Activated CD4-positive, alpha-beta memory T cell treated with anti-CD3 and anti-CD28 coated beads, Interleukin-2, amount 10 ng/mL, durations not matched to agents 7 days and 5 days (primary cell): ENCODE results near the gene ZDHHC8. TPM values are rescaled to one million over a fixed set of nuclear protein-coding genes. Genes with fewer than 3 reads are reported as not detected.

Source experiments
- CTCF ChIA-PET: fragments of 350-600 bp; sonication (Branson Sonifier 250); formaldehyde crosslinking; loops from one replicate; lab custom pipeline; 2021; ENCODE audit warnings: antibody characterized with exemption, inconsistent platforms; lab: Charles Lee
- POLR2A ChIA-PET: fragments of 350-600 bp; sonication (Branson Sonifier 250); formaldehyde crosslinking; loops from one replicate; lab custom pipeline; 2021; ENCODE audit warnings: antibody characterized with exemption; lab: Charles Lee
- DNase-seq: peaks from one replicate; pipeline ENCODE4 v3.0.0-alpha.2; 2020
- H3K27ac Mint-ChIP-seq: one replicate; pipeline ENCODE4 v1.8.0; 2021; ENCODE audit warnings: mild to moderate bottlenecking, mixed read lengths
- H3K27me3 Mint-ChIP-seq: one replicate; pipeline ENCODE4 v1.8.0; 2021; ENCODE audit warnings: mixed read lengths
- H3K36me3 Mint-ChIP-seq: one replicate; pipeline ENCODE4 v1.8.0; 2021; ENCODE audit warnings: low read depth, mixed read lengths
- H3K4me1 Mint-ChIP-seq: one replicate; pipeline ENCODE4 v1.8.0; 2021; ENCODE audit warnings: mixed read lengths
- H3K4me3 Mint-ChIP-seq: one replicate; pipeline ENCODE4 v1.8.0; 2021; ENCODE audit warnings: mild to moderate bottlenecking, mixed read lengths
- H3K9me3 Mint-ChIP-seq: one replicate; pipeline ENCODE4 v1.8.0; 2021; ENCODE audit warnings: mixed read lengths
- total RNA-seq, 2 experiments: library from RNA; stranded (reverse); gene quantifications; one replicate each; pipeline ENCODE4 v1.2.3, GENCODE V29; 2021

The ZDHHC8 gene
- total RNA-seq, 2 experiments from 2014 or later, result 44.2 to 48.3 TPM

DNA sequence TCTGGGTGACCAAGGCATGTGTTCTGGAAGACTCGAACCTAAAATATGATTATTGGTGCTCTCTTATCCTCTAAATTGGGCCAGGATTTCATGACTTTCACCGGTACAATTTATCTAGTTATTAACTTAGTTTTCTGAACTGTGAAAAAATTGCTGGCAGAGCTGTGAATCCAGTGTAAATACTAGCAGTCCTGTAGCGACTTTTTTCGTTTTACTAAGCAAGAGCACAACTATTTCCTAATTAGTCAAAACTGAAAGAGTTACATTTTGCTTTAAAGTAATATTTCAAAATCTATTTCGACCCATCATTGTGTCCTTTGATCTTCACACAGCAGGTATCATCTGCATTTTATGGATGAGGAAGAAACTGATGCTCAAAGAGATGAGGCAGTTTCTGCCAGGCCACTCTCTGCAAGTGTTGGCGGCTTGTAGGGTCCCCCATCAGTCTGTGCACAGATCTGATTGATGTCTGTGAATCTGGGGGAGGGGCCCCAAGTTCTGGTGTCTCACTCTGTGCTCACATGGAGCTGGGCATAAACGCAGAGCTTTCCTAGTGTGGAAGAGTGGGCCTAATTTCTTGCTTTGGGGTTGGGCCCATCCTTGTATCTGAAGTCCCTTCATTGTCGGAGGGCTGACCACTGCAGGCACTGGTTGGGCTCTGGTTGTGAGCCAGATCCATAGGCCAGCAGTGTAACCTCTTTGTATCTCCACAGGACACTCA is 13.1 kb upstream of the ZDHHC8 start:
- Mint-ChIP-seq H3K36me3 (peaks cover 62% of the 10 kb centered on the region), H3K9me3 (no peaks in the 10 kb centered on the region), H3K27ac (peak overlapping the region; percentile 81)

GRCh38 chr22:20121856-20122415 is 9.7 kb upstream of the ZDHHC8 start:
- H3K4me1 Mint-ChIP-seq, result peaks cover 37% of the 10 kb centered on the region
- H3K4me3 Mint-ChIP-seq, result no peak overlapping the region
- DNase-seq, result no peak
- no peaks in the 10 kb centered on the region for H3K9me3 Mint-ChIP-seq
- CTCF ChIA-PET, result interaction anchor here (0.5 kb wide), 1 partner anchor 92 kb away, joined by 4 read pairs; no protein-coding TSS in a partner anchor
- H3K36me3 Mint-ChIP-seq, result peaks cover 67% of the 10 kb centered on the region
- no peaks in the 10 kb centered on the region for H3K27me3 Mint-ChIP-seq
- H3K27ac Mint-ChIP-seq, result no peak overlapping the region
- POLR2A ChIA-PET, result interaction anchor here (1.5 kb wide), 1 partner anchor 9 kb away, joined by 3 read pairs; no protein-coding TSS in a partner anchor

More for the DNA sequence above, 13.1 kb upstream of the ZDHHC8 start:
- ChIA-PET CTCF (interaction anchor here (0.7 to 2.2 kb wide), 3 partner anchors 11 to 18 kb away, joined by 3 to 11 read pairs (median 8); no protein-coding TSS in a partner anchor), POLR2A (interaction anchor here (1.1 to 5.5 kb wide), 9 partner anchors 10 to 391 kb away, joined by 3 to 56 read pairs (median 19); partner anchors contain the start of genes TANGO2 and ZDHHC8)
- H3K27me3 Mint-ChIP-seq, result no peaks in the 10 kb centered on the region
- peak overlapping the region; percentile 86 for H3K4me3 Mint-ChIP-seq
- H3K4me1 Mint-ChIP-seq, result peaks cover 54% of the 10 kb centered on the region
- DNase-seq, result no peak

DNA sequence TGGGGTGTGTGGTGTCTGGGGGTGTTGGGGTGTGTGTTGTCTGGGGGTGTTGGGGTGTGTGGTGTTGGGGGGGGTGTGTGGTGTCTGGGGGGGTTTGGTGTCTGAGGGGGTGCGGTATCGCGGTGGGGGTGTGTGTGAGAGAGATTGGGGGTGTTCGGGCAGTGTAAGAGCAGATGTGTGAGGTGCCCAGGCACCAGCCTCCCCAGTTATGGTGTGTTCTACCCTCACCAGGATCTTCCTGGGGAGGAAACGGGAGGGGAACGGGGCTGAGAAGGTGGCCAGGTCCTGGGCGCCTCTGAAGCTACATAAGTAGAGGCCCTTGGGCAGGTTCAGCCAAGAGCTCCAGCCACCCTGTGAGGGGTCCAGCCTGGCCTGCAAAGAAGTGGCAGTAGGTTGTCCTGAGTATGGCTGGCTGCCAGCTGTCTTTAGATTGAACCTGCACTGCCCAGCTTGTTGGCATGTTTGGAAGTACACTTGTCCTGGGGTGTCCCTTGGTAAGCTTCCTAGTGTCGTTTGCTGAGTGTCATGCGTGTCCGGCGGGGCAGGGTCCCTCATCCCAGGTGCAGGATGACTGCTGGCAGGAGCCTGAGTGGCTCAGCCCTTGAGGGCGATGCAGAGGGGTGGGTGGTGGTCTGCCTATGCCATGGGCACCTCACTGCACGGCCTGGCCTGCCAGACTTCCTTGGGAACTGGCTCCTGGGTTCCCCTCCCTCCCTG is 8.1 kb upstream of the ZDHHC8 start:
- Mint-ChIP-seq H3K27me3 (no peaks in the 10 kb centered on the region), H3K4me1 (peaks cover 32% of the 10 kb centered on the region), H3K4me3 (no peak overlapping the region), H3K9me3 (no peaks in the 10 kb centered on the region), H3K27ac (no peak overlapping the region), H3K36me3 (peaks cover 67% of the 10 kb centered on the region)
- no peak for DNase-seq
- ChIA-PET POLR2A (interaction anchor here (1.4 kb wide), 1 partner anchor 11 kb away, joined by 3 read pairs; no protein-coding TSS in a partner anchor), CTCF (no interaction called here)

GRCh38 chr22:20124083-20124787 is 7.4 kb upstream of the ZDHHC8 start:
- ChIA-PET CTCF (no interaction called here), POLR2A (interaction anchor here (1.0 to 1.4 kb wide), 2 partner anchors 12 to 13 kb away, joined by 3 read pairs; no protein-coding TSS in a partner anchor)
- Mint-ChIP-seq H3K36me3 (peaks cover 60% of the 10 kb centered on the region), H3K27me3 (no peaks in the 10 kb centered on the region), H3K4me1 (peaks cover 26% of the 10 kb centered on the region), H3K9me3 (no peaks in the 10 kb centered on the region), H3K4me3 (no peak overlapping the region), H3K27ac (no peak overlapping the region)
- DNase-seq, result no peak

DNA sequence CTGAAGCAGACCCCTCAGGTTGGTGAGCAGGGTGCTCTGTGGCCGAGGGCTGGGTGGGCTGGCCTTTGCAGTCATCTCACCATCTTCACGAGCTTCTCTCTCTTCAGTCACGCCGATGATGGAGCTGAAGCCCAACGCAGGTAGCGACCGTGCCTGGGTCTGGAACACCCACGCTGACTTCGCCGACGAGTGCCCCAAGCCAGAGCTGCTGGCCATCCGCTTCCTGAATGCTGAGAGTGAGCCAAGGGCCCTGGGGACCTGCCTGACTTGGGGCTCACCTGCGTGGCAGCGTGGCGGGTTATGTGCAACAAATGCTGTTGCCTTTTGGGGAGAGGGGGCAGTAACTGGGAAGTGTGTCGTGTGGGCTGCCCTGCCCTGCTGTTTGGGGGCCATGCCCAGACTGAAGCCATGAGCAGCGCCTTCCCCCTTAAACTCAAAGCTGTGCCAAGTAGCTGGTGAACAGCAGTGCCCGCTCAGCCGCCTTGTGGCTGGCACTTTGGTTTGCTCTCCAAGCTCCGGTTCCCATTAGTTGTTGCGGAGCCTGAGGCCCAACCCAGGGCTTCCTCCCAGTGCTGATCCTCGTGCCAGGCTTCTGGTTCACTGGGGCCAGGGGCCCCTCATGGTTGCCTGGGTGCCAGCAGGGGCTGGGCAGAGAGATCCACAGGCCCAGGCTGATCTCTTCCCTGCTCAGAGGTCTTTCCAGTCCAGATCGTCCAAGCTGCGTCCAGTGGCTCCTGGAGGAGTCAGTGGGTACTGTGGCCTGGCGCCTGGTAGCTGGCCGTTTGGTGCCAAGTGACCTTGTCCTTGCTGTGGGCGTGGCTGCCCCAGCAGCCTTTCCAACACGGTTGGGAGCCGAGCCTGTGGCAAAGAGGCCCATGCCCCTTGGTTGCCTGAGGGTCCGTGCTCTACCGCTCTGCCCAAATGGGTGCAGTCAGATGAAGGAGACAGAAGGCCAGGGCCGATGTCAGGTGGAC is 6.1 kb upstream of the ZDHHC8 start:
- ChIA-PET POLR2A (interaction anchor here (1.0 to 5.7 kb wide), 2 partner anchors 7 to 15 kb away, joined by 3 to 56 read pairs; partner anchors contain the start of genes RANBP1 and TRMT2A), CTCF (no interaction called here)
- Mint-ChIP-seq H3K9me3 (no peaks in the 10 kb centered on the region), H3K36me3 (peaks cover 49% of the 10 kb centered on the region), H3K27me3 (no peaks in the 10 kb centered on the region), H3K4me3 (no peak overlapping the region), H3K4me1 (peaks cover 21% of the 10 kb centered on the region), H3K27ac (no peak overlapping the region)
- DNase-seq, result no peak

DNA sequence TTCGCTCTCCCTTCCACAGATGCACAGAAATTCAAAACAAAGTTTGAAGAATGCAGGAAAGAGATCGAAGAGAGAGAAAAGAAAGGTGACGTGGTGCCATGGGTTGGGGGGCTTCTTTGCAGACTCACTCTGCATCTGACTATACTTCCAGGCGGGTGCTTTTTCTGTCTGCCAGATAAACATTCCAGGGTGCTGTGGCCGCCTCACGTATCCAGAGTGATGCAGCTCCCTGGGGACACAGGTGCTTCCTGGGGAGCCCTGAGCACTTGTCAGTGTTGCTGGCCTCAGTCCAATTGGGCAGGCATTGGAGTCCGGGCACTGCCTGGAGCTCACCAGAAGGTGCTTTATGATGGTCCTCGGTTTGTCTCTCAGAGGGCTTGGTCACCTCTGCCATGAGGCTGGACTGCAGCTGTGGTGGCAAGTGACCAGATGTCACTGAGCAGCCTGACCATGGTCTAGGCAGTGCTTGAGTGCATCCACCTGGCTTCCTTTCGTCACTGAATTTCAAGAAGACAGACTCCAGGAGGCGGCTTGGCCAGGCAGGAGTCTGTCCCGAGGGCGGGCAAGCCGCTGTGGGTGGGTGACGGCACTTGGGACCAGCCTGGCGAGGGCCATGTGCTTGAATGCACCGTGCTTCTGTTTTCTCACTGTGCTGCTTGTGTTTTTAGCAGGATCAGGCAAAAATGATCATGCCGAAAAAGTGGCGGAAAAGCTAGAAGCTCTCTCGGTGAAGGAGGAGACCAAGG is 5.1 kb upstream of the ZDHHC8 start:
- H3K4me1 Mint-ChIP-seq, result peaks cover 20% of the 10 kb centered on the region
- H3K27ac Mint-ChIP-seq, result no peak overlapping the region
- no peak for DNase-seq
- H3K36me3 Mint-ChIP-seq, result peaks cover 44% of the 10 kb centered on the region
- no peaks in the 10 kb centered on the region for H3K27me3 Mint-ChIP-seq
- no peaks in the 10 kb centered on the region for H3K9me3 Mint-ChIP-seq
- H3K4me3 Mint-ChIP-seq, result no peak overlapping the region
- CTCF ChIA-PET, result no interaction called here
- POLR2A ChIA-PET, result interaction anchor here (5.7 kb wide), 1 partner anchor 8 kb away, joined by 56 read pairs; the partner anchor contains the start of genes RANBP1 and TRMT2A

DNA sequence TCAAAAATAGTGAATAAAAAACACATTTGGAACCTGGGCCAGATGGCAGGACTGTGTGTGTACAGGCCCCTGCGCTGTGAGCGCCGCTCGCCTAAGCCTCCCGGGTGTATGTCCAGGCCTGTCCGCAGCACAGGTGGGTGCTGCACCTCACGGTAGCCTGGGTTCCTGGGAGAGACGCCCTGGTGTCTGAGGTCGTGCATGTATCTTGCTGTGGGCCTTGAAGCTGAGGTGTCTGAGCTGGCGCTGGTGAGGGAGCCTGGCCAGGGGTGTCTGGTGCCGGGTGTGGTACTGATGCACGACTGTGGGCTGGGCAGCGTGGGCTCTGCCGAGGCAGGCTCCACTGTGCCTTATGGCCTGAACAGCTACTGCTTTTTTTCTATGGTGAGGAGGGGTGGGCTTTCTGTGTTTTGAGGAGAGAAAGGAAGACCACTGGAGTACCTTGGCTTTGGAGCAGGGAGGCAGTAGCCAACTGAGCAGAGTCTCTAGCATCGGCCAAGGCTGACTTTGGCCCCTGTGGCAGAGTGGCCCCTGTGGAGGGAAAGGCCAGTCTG is 4.2 kb upstream of the ZDHHC8 start:
- no peak overlapping the region for H3K4me3 Mint-ChIP-seq
- no peaks in the 10 kb centered on the region for H3K9me3 Mint-ChIP-seq
- H3K27ac Mint-ChIP-seq, result no peak overlapping the region
- ChIA-PET POLR2A (interaction anchor here (5.7 kb wide), 1 partner anchor 9 kb away, joined by 56 read pairs; the partner anchor contains the start of genes RANBP1 and TRMT2A), CTCF (no interaction called here)
- peaks cover 35% of the 10 kb centered on the region for H3K36me3 Mint-ChIP-seq
- peaks cover 12% of the 10 kb centered on the region for H3K4me1 Mint-ChIP-seq
- no peak for DNase-seq
- no peaks in the 10 kb centered on the region for H3K27me3 Mint-ChIP-seq

DNA sequence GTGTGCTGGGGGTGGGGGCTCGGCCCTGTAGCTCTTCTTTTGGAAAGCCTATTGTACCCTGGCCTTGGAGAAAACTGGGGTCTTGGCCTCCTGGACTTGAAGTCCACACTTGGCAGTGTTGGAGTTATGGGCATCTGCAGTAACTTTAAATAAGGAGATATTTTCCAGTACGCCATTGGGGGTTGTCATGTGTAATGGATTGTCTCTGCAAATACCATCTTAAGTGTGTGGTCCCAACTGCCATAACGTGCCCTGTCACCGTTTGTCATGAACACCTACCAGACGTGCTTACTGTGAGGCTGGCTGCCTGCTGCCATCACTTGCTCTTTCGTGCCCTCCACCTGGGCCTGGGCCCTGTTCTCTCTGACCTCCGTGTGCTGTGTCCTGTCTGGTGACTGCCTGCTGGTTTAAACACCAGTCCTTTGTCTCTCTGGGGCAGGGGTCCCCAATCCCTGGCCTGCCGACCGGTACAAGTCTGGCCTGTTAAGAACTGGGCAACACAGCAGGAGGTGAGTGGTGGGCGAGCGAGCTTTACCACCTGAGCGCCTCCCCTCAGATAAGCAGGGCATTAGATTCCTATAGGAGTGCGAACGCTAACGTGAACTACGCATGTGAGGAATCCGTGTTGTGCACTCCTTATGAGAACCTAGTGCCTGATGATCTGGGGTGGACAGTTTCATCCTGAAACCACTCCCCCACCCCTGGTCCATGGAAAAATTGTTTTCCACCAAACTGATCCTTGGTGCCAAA is 3.6 kb upstream of the ZDHHC8 start:
- Mint-ChIP-seq H3K9me3 (no peaks in the 10 kb centered on the region), H3K4me1 (peaks cover 15% of the 10 kb centered on the region), H3K36me3 (peaks cover 34% of the 10 kb centered on the region), H3K4me3 (no peak overlapping the region), H3K27me3 (no peaks in the 10 kb centered on the region), H3K27ac (no peak overlapping the region)
- ChIA-PET POLR2A (interaction anchor here (5.7 kb wide), 1 partner anchor 10 kb away, joined by 56 read pairs; the partner anchor contains the start of genes RANBP1 and TRMT2A), CTCF (no interaction called here)
- DNase-seq, result no peak

DNA sequence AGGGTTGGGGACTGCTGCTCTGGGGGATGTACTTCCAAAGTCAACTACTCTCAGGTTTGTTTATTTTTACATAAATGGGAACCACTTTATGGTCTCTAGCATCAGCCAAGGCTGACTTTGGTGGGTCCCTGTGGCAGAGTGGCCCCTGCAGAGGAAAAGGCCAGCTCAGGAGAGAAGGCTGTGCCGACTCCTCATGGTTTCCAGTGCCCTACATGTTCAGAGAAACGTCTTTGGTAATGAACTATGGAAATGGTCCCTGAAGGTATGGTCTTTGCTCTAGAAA is 3.0 kb upstream of the ZDHHC8 start:
- Mint-ChIP-seq H3K9me3 (no peaks in the 10 kb centered on the region), H3K36me3 (peaks cover 34% of the 10 kb centered on the region), H3K27me3 (no peaks in the 10 kb centered on the region), H3K27ac (peak overlapping the region; percentile 54), H3K4me1 (peaks cover 18% of the 10 kb centered on the region), H3K4me3 (no peak overlapping the region)
- no peak for DNase-seq
- ChIA-PET POLR2A (interaction anchor here (1.1 to 5.7 kb wide), 2 partner anchors 11 to 104 kb away, joined by 3 to 56 read pairs; partner anchors contain the start of genes RANBP1 and TRMT2A), CTCF (no interaction called here)
